GM23338 (cell line): Measurements from ENCODE around the gene SH3TC2. TPM values are rescaled to one million over a fixed set of nuclear protein-coding genes. Genes with fewer than 3 reads are reported as not detected.

ENCODE experiments used
- ATAC-seq: fragments of 200-7000 bp; cut with Tn5 transposase; 3 replicates; pipeline ENCODE4 v1.9.1; 2020
- DNase-seq: peaks from one replicate; pipeline ENCODE4 v3.0.0-alpha.2; 2015; ENCODE audit warnings: low spot score
- H2AFZ ChIP-seq: fragments of 200-600 bp; sonication (generic); 2 replicates; pipeline ENCODE4 v1.8.0; 2016; ENCODE audit warnings: antibody characterized with exemption, mild to moderate bottlenecking, moderate library complexity
- H3F3A ChIP-seq: fragments of 200-600 bp; sonication (generic); replicated peaks from 2 replicates; pipeline ENCODE4 v1.8.0; 2017; ENCODE audit warnings: antibody characterized with exemption, mixed run types, low read depth
- H3K27ac ChIP-seq: fragments of 200-600 bp; sonication (generic); 2 replicates; pipeline ENCODE4 v1.6.1; 2016; ENCODE audit warnings: low read depth
- H3K27me3 ChIP-seq: fragments of 200-600 bp; sonication (generic); 2 replicates; pipeline ENCODE4 v1.8.0; 2016; ENCODE audit warnings: mild to moderate bottlenecking, mixed run types, moderate library complexity; ENCODE audit not compliant: insufficient read depth
- H3K36me3 ChIP-seq: fragments of 200-600 bp; sonication (generic); 2 replicates; pipeline ENCODE4 v1.8.0; 2016; ENCODE audit warnings: mild to moderate bottlenecking; ENCODE audit not compliant: insufficient read depth
- H3K4me1 ChIP-seq: fragments of 200-600 bp; sonication (generic); 2 replicates; pipeline ENCODE4 v1.8.0; 2016; ENCODE audit warnings: mild to moderate bottlenecking, moderate library complexity; ENCODE audit not compliant: insufficient read depth
- H3K4me2 ChIP-seq: fragments of 200-600 bp; sonication (generic); 2 replicates; pipeline ENCODE4 v1.7.1; 2017; ENCODE audit warnings: mixed run types
- H3K4me3 ChIP-seq: fragments of 200-600 bp; sonication (generic); 2 replicates; pipeline ENCODE4 v1.6.1; 2016; ENCODE audit warnings: mixed run types
- H3K79me2 ChIP-seq: fragments of 200-600 bp; sonication (generic); replicated peaks from 2 replicates; pipeline ENCODE4 v1.8.0; 2017; ENCODE audit warnings: mild to moderate bottlenecking; ENCODE audit not compliant: insufficient read depth
- H3K9me2 ChIP-seq: fragments of 200-600 bp; sonication (generic); 2 replicates; pipeline ENCODE4 v1.8.0; 2017; ENCODE audit not compliant: insufficient read depth
- H4K20me1 ChIP-seq: fragments of 200-600 bp; sonication (generic); replicated peaks from 2 replicates; pipeline ENCODE4 v1.8.0; 2017; ENCODE audit warnings: mild to moderate bottlenecking; ENCODE audit not compliant: insufficient read depth
- H3K27ac Mint-ChIP-seq: 2 replicates; pipeline ENCODE4 v1.8.0; 2020; ENCODE audit warnings: inconsistent platforms, mild to moderate bottlenecking, moderate library complexity, mixed read lengths
- H3K27me3 Mint-ChIP-seq: 3 replicates; pipeline ENCODE4 v1.8.0; 2022; ENCODE audit warnings: low read depth, mild to moderate bottlenecking, moderate library complexity, mixed read lengths, inconsistent platforms; ENCODE audit not compliant: insufficient read depth, poor library complexity
- H3K36me3 Mint-ChIP-seq: 3 replicates; pipeline ENCODE4 v1.8.0; 2021; ENCODE audit warnings: low read depth, mild to moderate bottlenecking, inconsistent platforms, moderate library complexity, mixed read lengths
- H3K4me1 Mint-ChIP-seq: 3 replicates; pipeline ENCODE4 v1.8.0; 2020; ENCODE audit warnings: mild to moderate bottlenecking, inconsistent platforms, mixed read lengths
- H3K4me3 Mint-ChIP-seq: 3 replicates; pipeline ENCODE4 v1.8.0; 2021; ENCODE audit warnings: moderate library complexity, mild to moderate bottlenecking, inconsistent platforms, mixed read lengths
- H3K9me3 Mint-ChIP-seq: 3 replicates; pipeline ENCODE4 v1.8.0; 2020; ENCODE audit warnings: moderate library complexity, mild to moderate bottlenecking, inconsistent platforms, mixed read lengths
- CREB1 ChIP-seq: fragments of 250-450 bp; sonication (Bioruptor Pico); IDR thresholded peaks from 2 replicates; pipeline ENCODE4 v1.5.0; 2020; ENCODE audit warnings: low read depth, mild to moderate bottlenecking, moderate library complexity
- EZH2 ChIP-seq: fragments of 200-600 bp; sonication (generic); IDR thresholded peaks from one replicate; pipeline ENCODE4 v1.8.0; 2017; ENCODE audit warnings: antibody characterized with exemption, mild to moderate bottlenecking, low read depth; ENCODE audit not compliant: unreplicated experiment
- EZH2phosphoT487 ChIP-seq: fragments of 200-600 bp; sonication (generic); IDR thresholded peaks from one replicate; pipeline ENCODE4 v1.8.1; 2018; ENCODE audit warnings: antibody characterized with exemption; ENCODE audit not compliant: unreplicated experiment
- JUNB ChIP-seq: IDR thresholded peaks from one replicate; pipeline ENCODE4 v1.6.1; 2016; ENCODE audit warnings: antibody characterized with exemption; ENCODE audit not compliant: unreplicated experiment
- NANOG ChIP-seq: IDR thresholded peaks from 2 replicates; pipeline ENCODE4 v1.6.1; 2016; ENCODE audit warnings: antibody characterized with exemption, borderline replicate concordance
- POLR2AphosphoS5 ChIP-seq: IDR thresholded peaks from 2 replicates; pipeline ENCODE4 v1.6.1; 2016; ENCODE audit warnings: antibody characterized with exemption, low read depth
- STAT1 ChIP-seq: IDR thresholded peaks from one replicate; pipeline ENCODE4 v1.6.1; 2016; ENCODE audit warnings: antibody characterized with exemption; ENCODE audit not compliant: unreplicated experiment
- ZNF114 ChIP-seq: fragments of 250-450 bp; sonication (Bioruptor Pico); IDR thresholded peaks from 2 replicates; pipeline ENCODE4 v1.5.0; 2020; ENCODE audit warnings: mild to moderate bottlenecking, moderate library complexity
- ZNF331 ChIP-seq: fragments of 250-450 bp; sonication (Bioruptor Pico); IDR thresholded peaks from 2 replicates; pipeline ENCODE4 v1.5.0; 2020; ENCODE audit warnings: low read depth, mild to moderate bottlenecking, moderate library complexity
- polyA plus RNA-seq: library from polyadenylated mRNA; unstranded; fragments of >200 nt; fragmentation: Nextera tagmentation; extraction: Ambion mirVana; gene quantifications from 2 replicates; pipeline ENCODE4 v1.2.1, GENCODE V29; 2016
- total RNA-seq: library from RNA; depleted of rRNA; stranded (reverse); fragments of >200 nt; shearing (Covaris generic); gene quantifications from 2 replicates; pipeline ENCODE4 v1.2.3, GENCODE V29; 2014
- TF ChIP-seq, protein P1 (sequence below): IDR thresholded peaks from 2 replicates; pipeline ENCODE4 v1.6.1; 2016; ENCODE audit warnings: antibody characterized with exemption
- TF ChIP-seq, protein P2 (sequence below): IDR thresholded peaks from one replicate; pipeline ENCODE4 v1.6.1; 2018; ENCODE audit warnings: antibody characterized with exemption; ENCODE audit not compliant: unreplicated experiment
- TF ChIP-seq, protein P3 (sequence below): fragments of 250-450 bp; sonication (Bioruptor Pico); IDR thresholded peaks from 2 replicates; pipeline ENCODE4 v1.5.0; 2020; ENCODE audit warnings: mild to moderate bottlenecking, moderate library complexity

Gene SH3TC2
- total and polyA plus RNA-seq, 2 experiments from 2014 or later: 0.10 to 0.17 TPM

DNA sequence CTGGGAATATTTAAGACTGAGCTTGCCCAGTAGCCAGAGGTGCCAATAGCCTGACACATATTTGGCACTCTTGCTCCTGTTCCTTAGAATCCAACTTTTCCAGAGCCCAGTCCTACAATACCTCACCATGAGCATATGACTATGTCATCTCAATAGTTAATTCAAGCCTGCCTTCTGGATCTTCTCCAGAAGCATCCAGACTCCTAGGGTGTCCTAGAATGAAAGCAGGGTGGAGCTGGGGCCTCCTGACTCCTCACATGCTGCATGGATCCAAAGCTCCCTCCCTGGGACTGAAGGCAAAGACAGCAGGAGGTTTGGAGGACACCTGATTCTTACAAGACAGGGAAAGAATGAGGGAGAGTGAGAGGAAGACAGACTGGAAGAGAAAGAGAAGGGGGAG is 37.9 kb downstream of the SH3TC2 start:
- no peaks in the 10 kb centered on the region for H3K9me3 Mint-ChIP-seq
- Histone ChIP-seq H3K27me3 (no peaks in the 10 kb centered on the region), H2AFZ (no peak overlapping the region), H3F3A (no peaks in the 10 kb centered on the region), H3K4me3 (no peak overlapping the region), H3K27ac (no peak overlapping the region), H4K20me1 (no peaks in the 10 kb centered on the region), H3K79me2 (no peaks in the 10 kb centered on the region), H3K4me1 (no peaks in the 10 kb centered on the region), H3K36me3 (no peaks in the 10 kb centered on the region), H3K9me2 (no peaks in the 10 kb centered on the region), H3K4me2 (no peak overlapping the region)
- TF ChIP-seq NANOG (no peak), EZH2phosphoT487 (no peak), JUNB (no peak), ZNF114 (CRISPR knock-in tag) (no peak), STAT1 (no peak), CREB1 (no peak), ZNF331 (CRISPR knock-in tag) (no peak), EZH2 (no peak)
- TF ChIP-seq, protein P1, sequence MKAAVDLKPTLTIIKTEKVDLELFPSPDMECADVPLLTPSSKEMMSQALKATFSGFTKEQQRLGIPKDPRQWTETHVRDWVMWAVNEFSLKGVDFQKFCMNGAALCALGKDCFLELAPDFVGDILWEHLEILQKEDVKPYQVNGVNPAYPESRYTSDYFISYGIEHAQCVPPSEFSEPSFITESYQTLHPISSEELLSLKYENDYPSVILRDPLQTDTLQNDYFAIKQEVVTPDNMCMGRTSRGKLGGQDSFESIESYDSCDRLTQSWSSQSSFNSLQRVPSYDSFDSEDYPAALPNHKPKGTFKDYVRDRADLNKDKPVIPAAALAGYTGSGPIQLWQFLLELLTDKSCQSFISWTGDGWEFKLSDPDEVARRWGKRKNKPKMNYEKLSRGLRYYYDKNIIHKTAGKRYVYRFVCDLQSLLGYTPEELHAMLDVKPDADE: no peak
- TF ChIP-seq, protein P2, sequence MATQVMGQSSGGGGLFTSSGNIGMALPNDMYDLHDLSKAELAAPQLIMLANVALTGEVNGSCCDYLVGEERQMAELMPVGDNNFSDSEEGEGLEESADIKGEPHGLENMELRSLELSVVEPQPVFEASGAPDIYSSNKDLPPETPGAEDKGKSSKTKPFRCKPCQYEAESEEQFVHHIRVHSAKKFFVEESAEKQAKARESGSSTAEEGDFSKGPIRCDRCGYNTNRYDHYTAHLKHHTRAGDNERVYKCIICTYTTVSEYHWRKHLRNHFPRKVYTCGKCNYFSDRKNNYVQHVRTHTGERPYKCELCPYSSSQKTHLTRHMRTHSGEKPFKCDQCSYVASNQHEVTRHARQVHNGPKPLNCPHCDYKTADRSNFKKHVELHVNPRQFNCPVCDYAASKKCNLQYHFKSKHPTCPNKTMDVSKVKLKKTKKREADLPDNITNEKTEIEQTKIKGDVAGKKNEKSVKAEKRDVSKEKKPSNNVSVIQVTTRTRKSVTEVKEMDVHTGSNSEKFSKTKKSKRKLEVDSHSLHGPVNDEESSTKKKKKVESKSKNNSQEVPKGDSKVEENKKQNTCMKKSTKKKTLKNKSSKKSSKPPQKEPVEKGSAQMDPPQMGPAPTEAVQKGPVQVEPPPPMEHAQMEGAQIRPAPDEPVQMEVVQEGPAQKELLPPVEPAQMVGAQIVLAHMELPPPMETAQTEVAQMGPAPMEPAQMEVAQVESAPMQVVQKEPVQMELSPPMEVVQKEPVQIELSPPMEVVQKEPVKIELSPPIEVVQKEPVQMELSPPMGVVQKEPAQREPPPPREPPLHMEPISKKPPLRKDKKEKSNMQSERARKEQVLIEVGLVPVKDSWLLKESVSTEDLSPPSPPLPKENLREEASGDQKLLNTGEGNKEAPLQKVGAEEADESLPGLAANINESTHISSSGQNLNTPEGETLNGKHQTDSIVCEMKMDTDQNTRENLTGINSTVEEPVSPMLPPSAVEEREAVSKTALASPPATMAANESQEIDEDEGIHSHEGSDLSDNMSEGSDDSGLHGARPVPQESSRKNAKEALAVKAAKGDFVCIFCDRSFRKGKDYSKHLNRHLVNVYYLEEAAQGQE: no peak
- H3K4me1 Mint-ChIP-seq: peaks cover under 1% of the 10 kb centered on the region; the same call in 1 of the 3 replicates
- no peak overlapping the region for H3K27ac Mint-ChIP-seq
- no peak overlapping the region for H3K4me3 Mint-ChIP-seq
- no peaks in the 10 kb centered on the region for H3K27me3 Mint-ChIP-seq
- DNase-seq (no peak), ATAC-seq (no peak)
- H3K36me3 Mint-ChIP-seq: no peaks in the 10 kb centered on the region

DNA sequence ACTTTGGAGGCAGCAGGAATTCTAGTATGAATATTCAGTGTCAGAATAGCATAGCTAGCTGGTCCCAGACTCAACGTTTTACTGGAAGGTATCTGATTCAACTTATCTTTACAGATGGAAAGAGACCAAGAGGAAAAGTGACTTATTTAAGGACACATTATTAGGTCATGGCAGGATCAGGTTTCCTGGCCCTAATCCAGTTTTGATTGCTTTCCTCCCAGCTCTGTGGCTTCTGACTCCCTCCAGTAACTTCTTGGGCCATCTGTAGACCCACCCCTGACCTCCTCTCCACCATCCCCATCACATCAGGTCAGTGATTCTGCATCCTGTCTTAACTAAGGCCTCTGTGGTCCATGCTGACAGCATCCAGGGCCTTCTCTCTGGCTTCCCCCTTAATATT is 38.4 kb downstream of the SH3TC2 start:
- no peak overlapping the region for H3K27ac ChIP-seq
- ATAC-seq (no peak), DNase-seq (no peak)
- Mint-ChIP-seq H3K27ac (no peak overlapping the region), H3K9me3 (no peaks in the 10 kb centered on the region), H3K36me3 (no peaks in the 10 kb centered on the region), H3K4me1 (peaks cover 5% of the 10 kb centered on the region; the same call in 2 of the 3 replicates), H3K4me3 (no peak overlapping the region), H3K27me3 (no peaks in the 10 kb centered on the region)
- H3K4me2 ChIP-seq: no peak overlapping the region
- H4K20me1 ChIP-seq: no peaks in the 10 kb centered on the region
- H3K9me2 ChIP-seq: no peaks in the 10 kb centered on the region
- H3K36me3 ChIP-seq: no peaks in the 10 kb centered on the region
- no peak overlapping the region for H2AFZ ChIP-seq
- H3K79me2 ChIP-seq: no peaks in the 10 kb centered on the region
- H3F3A ChIP-seq: no peaks in the 10 kb centered on the region
- H3K27me3 ChIP-seq: no peaks in the 10 kb centered on the region
- H3K4me1 ChIP-seq: no peaks in the 10 kb centered on the region
- no peak overlapping the region for H3K4me3 ChIP-seq
- TF ChIP-seq STAT1 (no peak), POLR2AphosphoS5 (no peak), ZNF331 (CRISPR knock-in tag) (no peak), EZH2 (no peak)
- TF ChIP-seq, protein P3, sequence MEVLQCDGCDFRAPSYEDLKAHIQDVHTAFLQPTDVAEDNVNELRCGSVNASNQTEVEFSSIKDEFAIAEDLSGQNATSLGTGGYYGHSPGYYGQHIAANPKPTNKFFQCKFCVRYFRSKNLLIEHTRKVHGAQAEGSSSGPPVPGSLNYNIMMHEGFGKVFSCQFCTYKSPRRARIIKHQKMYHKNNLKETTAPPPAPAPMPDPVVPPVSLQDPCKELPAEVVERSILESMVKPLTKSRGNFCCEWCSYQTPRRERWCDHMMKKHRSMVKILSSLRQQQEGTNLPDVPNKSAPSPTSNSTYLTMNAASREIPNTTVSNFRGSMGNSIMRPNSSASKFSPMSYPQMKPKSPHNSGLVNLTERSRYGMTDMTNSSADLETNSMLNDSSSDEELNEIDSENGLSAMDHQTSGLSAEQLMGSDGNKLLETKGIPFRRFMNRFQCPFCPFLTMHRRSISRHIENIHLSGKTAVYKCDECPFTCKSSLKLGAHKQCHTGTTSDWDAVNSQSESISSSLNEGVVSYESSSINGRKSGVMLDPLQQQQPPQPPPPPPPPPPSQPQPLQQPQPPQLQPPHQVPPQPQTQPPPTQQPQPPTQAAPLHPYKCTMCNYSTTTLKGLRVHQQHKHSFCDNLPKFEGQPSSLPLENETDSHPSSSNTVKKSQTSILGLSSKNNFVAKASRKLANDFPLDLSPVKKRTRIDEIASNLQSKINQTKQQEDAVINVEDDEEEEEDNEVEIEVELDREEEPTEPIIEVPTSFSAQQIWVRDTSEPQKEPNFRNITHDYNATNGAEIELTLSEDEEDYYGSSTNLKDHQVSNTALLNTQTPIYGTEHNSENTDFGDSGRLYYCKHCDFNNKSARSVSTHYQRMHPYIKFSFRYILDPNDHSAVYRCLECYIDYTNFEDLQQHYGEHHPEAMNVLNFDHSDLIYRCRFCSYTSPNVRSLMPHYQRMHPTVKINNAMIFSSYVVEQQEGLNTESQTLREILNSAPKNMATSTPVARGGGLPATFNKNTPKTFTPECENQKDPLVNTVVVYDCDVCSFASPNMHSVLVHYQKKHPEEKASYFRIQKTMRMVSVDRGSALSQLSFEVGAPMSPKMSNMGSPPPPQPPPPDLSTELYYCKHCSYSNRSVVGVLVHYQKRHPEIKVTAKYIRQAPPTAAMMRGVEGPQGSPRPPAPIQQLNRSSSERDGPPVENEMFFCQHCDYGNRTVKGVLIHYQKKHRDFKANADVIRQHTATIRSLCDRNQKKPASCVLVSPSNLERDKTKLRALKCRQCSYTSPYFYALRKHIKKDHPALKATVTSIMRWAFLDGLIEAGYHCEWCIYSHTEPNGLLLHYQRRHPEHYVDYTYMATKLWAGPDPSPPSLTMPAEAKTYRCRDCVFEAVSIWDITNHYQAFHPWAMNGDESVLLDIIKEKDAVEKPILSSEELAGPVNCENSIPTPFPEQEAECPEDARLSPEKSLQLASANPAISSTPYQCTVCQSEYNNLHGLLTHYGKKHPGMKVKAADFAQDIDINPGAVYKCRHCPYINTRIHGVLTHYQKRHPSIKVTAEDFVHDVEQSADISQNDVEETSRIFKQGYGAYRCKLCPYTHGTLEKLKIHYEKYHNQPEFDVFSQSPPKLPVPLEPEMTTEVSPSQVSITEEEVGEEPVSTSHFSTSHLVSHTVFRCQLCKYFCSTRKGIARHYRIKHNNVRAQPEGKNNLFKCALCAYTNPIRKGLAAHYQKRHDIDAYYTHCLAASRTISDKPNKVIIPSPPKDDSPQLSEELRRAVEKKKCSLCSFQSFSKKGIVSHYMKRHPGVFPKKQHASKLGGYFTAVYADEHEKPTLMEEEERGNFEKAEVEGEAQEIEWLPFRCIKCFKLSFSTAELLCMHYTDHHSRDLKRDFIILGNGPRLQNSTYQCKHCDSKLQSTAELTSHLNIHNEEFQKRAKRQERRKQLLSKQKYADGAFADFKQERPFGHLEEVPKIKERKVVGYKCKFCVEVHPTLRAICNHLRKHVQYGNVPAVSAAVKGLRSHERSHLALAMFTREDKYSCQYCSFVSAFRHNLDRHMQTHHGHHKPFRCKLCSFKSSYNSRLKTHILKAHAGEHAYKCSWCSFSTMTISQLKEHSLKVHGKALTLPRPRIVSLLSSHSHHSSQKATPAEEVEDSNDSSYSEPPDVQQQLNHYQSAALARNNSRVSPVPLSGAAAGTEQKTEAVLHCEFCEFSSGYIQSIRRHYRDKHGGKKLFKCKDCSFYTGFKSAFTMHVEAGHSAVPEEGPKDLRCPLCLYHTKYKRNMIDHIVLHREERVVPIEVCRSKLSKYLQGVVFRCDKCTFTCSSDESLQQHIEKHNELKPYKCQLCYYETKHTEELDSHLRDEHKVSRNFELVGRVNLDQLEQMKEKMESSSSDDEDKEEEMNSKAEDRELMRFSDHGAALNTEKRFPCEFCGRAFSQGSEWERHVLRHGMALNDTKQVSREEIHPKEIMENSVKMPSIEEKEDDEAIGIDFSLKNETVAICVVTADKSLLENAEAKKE (CRISPR knock-in tag): no peak
